ENCODE data around the gene PRPF4.

DNA sequence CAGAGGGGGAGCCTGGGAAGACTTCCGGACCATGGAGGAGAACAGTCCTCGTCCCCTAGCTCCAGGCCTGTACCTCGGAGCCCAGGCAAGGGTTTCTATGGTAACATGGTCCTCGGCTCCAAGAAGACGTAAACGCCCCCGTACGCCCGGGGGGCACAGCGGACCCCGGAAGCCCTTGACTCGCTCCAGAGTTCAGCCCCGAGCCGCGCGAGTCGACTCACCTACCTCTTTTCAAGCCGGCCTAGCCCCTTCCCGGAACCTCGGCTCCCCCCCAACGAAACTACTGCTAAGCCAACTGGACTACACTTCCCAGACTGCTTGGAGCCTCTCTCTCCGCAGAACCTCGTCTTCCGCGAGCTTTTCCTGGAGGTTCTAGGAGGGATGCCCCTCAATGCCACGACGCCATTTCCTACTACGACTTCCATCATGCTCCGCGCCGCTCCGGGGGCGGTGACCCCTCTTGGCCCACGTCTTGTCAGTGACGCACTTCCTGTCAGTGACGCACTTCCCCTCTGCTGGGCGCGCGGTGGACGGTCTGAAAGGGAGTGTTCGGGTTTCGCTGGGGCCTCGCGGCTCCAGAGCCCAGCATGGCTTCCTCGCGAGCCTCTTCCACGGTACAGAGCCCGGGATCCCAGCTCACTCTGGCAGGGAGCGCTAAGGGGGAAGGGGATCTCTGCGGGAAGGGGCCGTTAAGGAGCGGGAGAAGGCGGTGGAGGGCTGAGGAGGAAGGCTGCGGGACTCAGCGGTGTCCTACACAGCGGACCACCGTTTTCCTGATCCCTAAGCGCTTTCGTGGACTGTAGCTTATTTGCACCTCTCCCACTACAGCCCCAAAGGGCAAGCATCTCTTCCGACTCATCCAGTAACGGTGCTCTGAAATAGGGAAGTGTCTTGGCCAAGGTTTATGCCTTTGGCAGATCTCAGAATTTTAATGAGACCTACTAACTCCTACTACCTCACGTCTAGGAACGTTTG lies at the start of gene PRPF4, which contains the start of gene CDC26:
- no peak for TF ChIP-seq HDGF (IDR thresholded peaks at IDR 0.05; ENCODE audit: borderline replicate concordance)
- no peak for TF ChIP-seq ARNT (IDR thresholded peaks at IDR 0.05)

All from HEK293T (cell line).